Mucosa of descending colon (tissue), 3 donors: ENCODE measurements around the gene UTP25. TPM values are rescaled to one million over a fixed set of nuclear protein-coding genes. Genes with fewer than 3 reads are reported as not detected.
"Not testable (repeated sequence)": the region's sequence is repeated elsewhere in the genome, so short reads cannot be mapped to it uniquely, and the experiment has no call there.

ENCODE experiments used
- ATAC-seq: fragments of 200-7000 bp; cut with Tn5 transposase; one replicate; pipeline ENCODE4 v1.9.1; 2020; ENCODE audit warnings: mild to moderate bottlenecking, moderate library complexity
- DNase-seq, 3 donors: peaks; one replicate each; pipeline ENCODE4 v3.0.0-alpha.2; 2020
- H3K36me3 ChIP-seq: fragments of 200-600 bp; one replicate; pipeline ENCODE4 v1.8.0; 2021; ENCODE audit warnings: low read depth, mild to moderate bottlenecking
- H3K4me1 ChIP-seq: fragments of 200-600 bp; one replicate; pipeline ENCODE4 v1.8.0; 2021; ENCODE audit warnings: low read depth, mild to moderate bottlenecking
- H3K4me3 ChIP-seq: fragments of 200-600 bp; one replicate; pipeline ENCODE4 v1.8.0; 2021; ENCODE audit warnings: mild to moderate bottlenecking
- H3K9me3 ChIP-seq: fragments of 200-600 bp; one replicate; pipeline ENCODE4 v1.8.0; 2021; ENCODE audit warnings: mild to moderate bottlenecking
- intact Hi-C, 2 donors: fragments of 100-400 bp; cut with DNase I in 1 of 2; cut with micrococcal nuclease in 1 of 2; formaldehyde crosslinking; loops; one replicate each; pipeline versions ENCODE4 v1.11.0 to v1.11.1; 2022; cut with DNase I, micrococcal nuclease
- total RNA-seq, 3 donors: library from RNA; stranded (reverse); fragmentation: NEBNext Ultra II Directional in 2 of 3; extraction: Animal tissue kit (Norgen Biotek cat#: 25700) in 2 of 3; gene quantifications; one replicate each; pipeline versions ENCODE4 v1.2.1 to v1.2.4, GENCODE V29; 2021 to 2023
- TF ChIP-seq, protein P1 (sequence below): fragments of 200-600 bp; IDR thresholded peaks from one replicate; pipeline ENCODE4 v1.8.0; 2022; ENCODE audit warnings: antibody characterized with exemption, mild to moderate bottlenecking
- donor health status: DM: no; HTN: no; CAD: no; lungs with moderate emphysema.
- donor health status: DM: no; HTN: no; CAD: no.
- donor health status: DM: no; HTN: yes; CAD: no.

Gene UTP25
- total RNA-seq, 3 donors from 2014 or later: 5.4 to 8.8 (median 6.7) TPM

GRCh38 chr1:209889077-209889418 lies 61.3 kb downstream of the UTP25 start:
- DNase-seq (no peak), ATAC-seq (no peak)
- TF ChIP-seq, protein P1, sequence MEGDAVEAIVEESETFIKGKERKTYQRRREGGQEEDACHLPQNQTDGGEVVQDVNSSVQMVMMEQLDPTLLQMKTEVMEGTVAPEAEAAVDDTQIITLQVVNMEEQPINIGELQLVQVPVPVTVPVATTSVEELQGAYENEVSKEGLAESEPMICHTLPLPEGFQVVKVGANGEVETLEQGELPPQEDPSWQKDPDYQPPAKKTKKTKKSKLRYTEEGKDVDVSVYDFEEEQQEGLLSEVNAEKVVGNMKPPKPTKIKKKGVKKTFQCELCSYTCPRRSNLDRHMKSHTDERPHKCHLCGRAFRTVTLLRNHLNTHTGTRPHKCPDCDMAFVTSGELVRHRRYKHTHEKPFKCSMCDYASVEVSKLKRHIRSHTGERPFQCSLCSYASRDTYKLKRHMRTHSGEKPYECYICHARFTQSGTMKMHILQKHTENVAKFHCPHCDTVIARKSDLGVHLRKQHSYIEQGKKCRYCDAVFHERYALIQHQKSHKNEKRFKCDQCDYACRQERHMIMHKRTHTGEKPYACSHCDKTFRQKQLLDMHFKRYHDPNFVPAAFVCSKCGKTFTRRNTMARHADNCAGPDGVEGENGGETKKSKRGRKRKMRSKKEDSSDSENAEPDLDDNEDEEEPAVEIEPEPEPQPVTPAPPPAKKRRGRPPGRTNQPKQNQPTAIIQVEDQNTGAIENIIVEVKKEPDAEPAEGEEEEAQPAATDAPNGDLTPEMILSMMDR: no peak
- intact Hi-C loops: no loop called here
- no peaks in the 10 kb centered on the region for H3K4me1 ChIP-seq
- no peak overlapping the region for H3K4me3 ChIP-seq
- no peaks in the 10 kb centered on the region for H3K36me3 ChIP-seq
- no peaks in the 10 kb centered on the region for H3K9me3 ChIP-seq

DNA sequence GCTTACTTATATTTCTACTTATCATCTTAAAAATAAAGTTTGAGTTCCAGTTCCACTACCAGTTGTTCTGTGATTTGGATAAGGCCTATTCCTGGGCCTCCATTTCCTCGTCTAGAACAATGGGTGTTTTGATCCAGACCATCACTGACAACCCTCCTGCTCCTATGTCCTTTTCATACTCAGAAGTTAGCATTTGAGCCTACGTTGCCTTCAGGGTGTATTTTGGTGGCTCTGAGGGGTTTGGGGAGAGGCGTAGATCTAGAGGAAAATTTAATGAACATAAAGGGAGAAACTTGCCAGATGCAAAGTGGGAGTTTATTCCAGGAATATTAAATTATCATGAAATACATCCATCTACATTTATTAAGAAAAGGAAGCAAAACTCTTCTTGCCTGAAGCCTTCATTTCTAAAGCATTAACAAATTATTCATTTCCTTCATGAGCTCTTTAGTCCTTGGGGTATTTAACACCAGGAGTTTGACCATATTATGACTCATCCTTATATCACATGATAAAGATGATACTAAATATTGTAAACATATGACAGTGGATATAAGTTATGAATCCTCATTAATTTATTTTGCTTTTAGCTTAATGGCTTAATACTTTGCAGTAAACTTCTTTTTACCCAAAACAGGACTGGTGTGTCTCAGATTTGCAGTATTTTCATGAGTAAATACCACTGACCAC lies 63.0 kb downstream of the UTP25 start:
- Histone ChIP-seq H3K36me3 (no peaks in the 10 kb centered on the region), H3K4me1 (no peaks in the 10 kb centered on the region), H3K9me3 (no peaks in the 10 kb centered on the region), H3K4me3 (no peak overlapping the region)
- intact Hi-C loops: no loop called here
- no peak for ATAC-seq
- TF ChIP-seq, protein P1: no peak
- no peak for DNase-seq

DNA sequence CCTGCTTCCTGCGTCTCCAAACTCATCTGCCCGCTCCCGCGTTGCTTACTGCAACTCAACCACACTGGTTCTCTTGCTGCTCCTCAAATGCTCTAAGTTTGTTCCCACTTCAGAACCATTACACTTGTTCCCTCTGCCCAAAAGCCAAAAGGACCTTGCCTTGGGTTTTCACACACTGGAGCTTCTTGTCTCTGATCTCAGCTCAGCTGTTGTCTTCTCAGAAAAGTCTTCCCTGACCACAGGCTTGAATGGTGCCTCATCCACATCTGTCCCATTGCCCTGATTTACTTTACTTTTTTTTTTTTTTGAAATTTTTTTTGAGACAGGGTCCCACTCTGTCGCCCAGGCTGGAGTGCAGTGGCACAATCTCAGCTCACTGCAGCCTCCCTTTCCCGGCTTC lies 66.0 kb downstream of the UTP25 start:
- intact Hi-C loops: no loop called here
- ATAC-seq: no peak
- TF ChIP-seq, protein P1: no peak
- H3K4me3 ChIP-seq: no peak overlapping the region
- H3K9me3 ChIP-seq: no peaks in the 10 kb centered on the region
- H3K36me3 ChIP-seq: no peaks in the 10 kb centered on the region
- no peaks in the 10 kb centered on the region for H3K4me1 ChIP-seq
- no peak for DNase-seq

DNA sequence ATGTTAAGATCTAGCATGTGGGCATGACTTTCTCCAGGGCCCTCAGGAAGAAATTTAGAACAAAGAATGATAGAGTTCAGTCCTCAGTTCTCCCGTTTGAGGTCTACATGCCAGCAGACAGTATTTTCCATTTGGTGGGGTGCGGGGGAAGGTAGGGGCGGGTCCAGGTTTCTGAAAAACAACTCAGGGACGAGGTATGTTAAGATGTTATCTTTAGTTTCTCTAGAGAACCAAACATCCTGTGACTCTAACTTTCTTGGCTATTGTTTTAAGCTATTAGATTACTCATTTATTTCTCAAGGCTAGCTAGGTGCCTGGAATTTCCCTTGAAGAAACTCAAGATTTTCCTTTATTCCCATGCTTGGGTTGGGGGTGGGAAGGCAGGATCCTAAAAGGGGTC lies 67.9 kb downstream of the UTP25 start:
- Histone ChIP-seq H3K36me3 (no peaks in the 10 kb centered on the region), H3K4me3 (no peak overlapping the region), H3K9me3 (no peaks in the 10 kb centered on the region), H3K4me1 (no peaks in the 10 kb centered on the region)
- DNase-seq (no peak), ATAC-seq (no peak)
- intact Hi-C loops: no loop called here
- TF ChIP-seq, protein P1: no peak

- no peak overlapping the region for H3K4me3 ChIP-seq
- intact Hi-C loops: no loop called here
- no peak for DNase-seq
- H3K9me3 ChIP-seq: no peaks in the 10 kb centered on the region
- no peak for ATAC-seq
- no peaks in the 10 kb centered on the region for H3K36me3 ChIP-seq
- H3K4me1 ChIP-seq: no peaks in the 10 kb centered on the region
- TF ChIP-seq, protein P1: no peak
Measured at GRCh38 chr1:209896346-209896745, 68.6 kb downstream of the UTP25 start.

DNA sequence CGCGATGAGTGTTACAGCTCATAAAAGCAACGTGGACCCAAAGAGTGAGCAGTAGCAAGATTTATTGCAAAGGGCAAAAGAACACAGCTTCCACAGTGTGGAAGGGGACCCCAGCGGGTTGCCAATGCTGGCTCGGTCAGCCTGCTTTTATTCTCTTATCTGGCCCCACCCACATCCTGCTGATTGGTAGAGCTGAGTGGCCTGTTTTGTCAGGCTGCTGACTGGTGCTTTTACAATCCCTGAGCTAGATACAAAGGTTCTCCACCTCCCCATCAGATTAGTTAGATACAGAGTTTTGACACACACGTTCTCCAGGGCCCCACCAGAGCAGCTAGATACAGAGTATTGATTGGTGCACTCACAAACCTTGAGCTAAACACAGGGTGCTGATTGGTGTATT lies 70.5 kb downstream of the UTP25 start:
- H3K9me3 ChIP-seq, H3K4me3 ChIP-seq, DNase-seq, H3K4me1 ChIP-seq, ATAC-seq, intact Hi-C loops, H3K36me3 ChIP-seq: not testable (repeated sequence)

GRCh38 chr1:209898851-209899250 lies 71.1 kb downstream of the UTP25 start:
- DNase-seq, H3K36me3 ChIP-seq, H3K9me3 ChIP-seq, H3K4me1 ChIP-seq, H3K4me3 ChIP-seq, intact Hi-C loops, ATAC-seq: not testable (repeated sequence)
